HFFc6 (cell line): Measurements from ENCODE around the gene PCBP2. TPM values are rescaled to one million over a fixed set of nuclear protein-coding genes. Genes with fewer than 3 reads are reported as not detected.
"Not testable (repeated sequence)": the region's sequence is repeated elsewhere in the genome, so short reads cannot be mapped to it uniquely, and the experiment has no call there.

Experiments used
- DNase-seq: peaks from one replicate; pipeline ENCODE4 v3.0.0-alpha.2; 2018
- H3K27ac Mint-ChIP-seq: 2 replicates; pipeline ENCODE4 v1.8.0; 2020; ENCODE audit warnings: mild to moderate bottlenecking, mixed read lengths
- H3K27me3 Mint-ChIP-seq: 2 replicates; pipeline ENCODE4 v1.8.0; 2021; ENCODE audit warnings: mild to moderate bottlenecking, moderate library complexity, mixed read lengths; ENCODE audit not compliant: insufficient read depth
- H3K36me3 Mint-ChIP-seq: 2 replicates; pipeline ENCODE4 v1.8.0; 2021; ENCODE audit warnings: low read depth, mixed read lengths
- H3K4me1 Mint-ChIP-seq: 2 replicates; pipeline ENCODE4 v1.8.0; 2020; ENCODE audit warnings: low read depth, mixed read lengths
- H3K4me3 Mint-ChIP-seq: 2 replicates; pipeline ENCODE4 v1.8.0; 2020; ENCODE audit warnings: mild to moderate bottlenecking, moderate library complexity, mixed read lengths
- H3K9me3 Mint-ChIP-seq: 2 replicates; pipeline ENCODE4 v1.8.0; 2020; ENCODE audit warnings: mild to moderate bottlenecking, mixed read lengths
- total RNA-seq, 6 experiments: library from RNA; stranded (reverse); fragmentation: NEBNext Ultra II Directional; extraction: Animal tissue kit (Norgen Biotek cat#: 25700); gene quantifications; 2 replicates in 1 of 6; 3 replicates in 5 of 6; pipeline ENCODE4 v1.2.3, GENCODE V29; 2021
- TF ChIP-seq, protein P1 (sequence below): fragments of 200-600 bp; sonication (generic); IDR thresholded peaks from 2 replicates; pipeline ENCODE4 v1.5.0; 2021; ENCODE audit warnings: antibody characterized with exemption, mild to moderate bottlenecking

PCBP2 gene
- total RNA-seq, 6 experiments from 2014 or later, result 763 to 969 (median 874) TPM

DNA sequence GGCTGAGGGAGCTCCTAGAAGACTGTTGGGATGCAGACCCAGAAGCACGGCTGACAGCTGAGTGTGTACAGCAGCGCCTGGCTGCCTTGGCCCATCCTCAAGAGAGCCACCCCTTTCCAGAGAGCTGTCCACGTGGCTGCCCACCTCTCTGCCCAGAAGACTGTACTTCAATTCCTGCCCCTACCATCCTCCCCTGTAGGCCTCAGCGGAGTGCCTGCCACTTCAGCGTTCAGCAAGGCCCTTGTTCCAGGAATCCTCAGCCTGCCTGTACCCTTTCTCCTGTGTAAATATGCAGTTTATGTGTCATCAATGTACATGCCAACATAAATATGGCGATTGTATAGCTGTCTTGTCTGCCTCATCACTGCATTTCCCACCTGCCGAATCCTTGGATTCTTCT, 20.7 kb upstream of the PCBP2 start:
- DNase-seq, result no peak
- H3K27me3 Mint-ChIP-seq, result peaks cover 3% of the 10 kb centered on the region; the same call in 1 of the 2 replicates
- no peak overlapping the region for H3K27ac Mint-ChIP-seq
- H3K4me1 Mint-ChIP-seq, result peaks cover 23% of the 10 kb centered on the region
- TF ChIP-seq, protein P1, sequence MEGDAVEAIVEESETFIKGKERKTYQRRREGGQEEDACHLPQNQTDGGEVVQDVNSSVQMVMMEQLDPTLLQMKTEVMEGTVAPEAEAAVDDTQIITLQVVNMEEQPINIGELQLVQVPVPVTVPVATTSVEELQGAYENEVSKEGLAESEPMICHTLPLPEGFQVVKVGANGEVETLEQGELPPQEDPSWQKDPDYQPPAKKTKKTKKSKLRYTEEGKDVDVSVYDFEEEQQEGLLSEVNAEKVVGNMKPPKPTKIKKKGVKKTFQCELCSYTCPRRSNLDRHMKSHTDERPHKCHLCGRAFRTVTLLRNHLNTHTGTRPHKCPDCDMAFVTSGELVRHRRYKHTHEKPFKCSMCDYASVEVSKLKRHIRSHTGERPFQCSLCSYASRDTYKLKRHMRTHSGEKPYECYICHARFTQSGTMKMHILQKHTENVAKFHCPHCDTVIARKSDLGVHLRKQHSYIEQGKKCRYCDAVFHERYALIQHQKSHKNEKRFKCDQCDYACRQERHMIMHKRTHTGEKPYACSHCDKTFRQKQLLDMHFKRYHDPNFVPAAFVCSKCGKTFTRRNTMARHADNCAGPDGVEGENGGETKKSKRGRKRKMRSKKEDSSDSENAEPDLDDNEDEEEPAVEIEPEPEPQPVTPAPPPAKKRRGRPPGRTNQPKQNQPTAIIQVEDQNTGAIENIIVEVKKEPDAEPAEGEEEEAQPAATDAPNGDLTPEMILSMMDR, result no peak
- H3K36me3 Mint-ChIP-seq, result no peaks in the 10 kb centered on the region
- H3K4me3 Mint-ChIP-seq, result no peak overlapping the region
- H3K9me3 Mint-ChIP-seq, result no peaks in the 10 kb centered on the region

DNA sequence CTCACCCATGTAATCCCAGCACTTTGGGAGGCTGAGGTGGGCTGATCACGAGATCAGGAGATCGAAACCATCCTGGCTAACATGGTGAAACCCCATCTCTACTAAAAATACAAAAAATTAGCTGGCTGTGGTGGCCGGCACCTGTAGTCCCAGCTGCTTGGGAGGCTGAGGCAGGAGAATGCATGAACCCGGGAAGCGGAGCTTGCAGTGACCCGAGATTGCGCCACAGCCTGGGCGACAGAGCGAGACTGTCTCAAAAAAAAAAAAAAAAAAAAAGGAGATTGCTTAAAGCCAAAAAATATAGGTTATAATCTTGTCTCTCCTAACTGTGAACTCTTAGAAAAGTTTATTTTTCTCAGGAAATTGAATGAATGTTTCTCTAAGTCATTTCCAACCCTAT, 16.6 kb upstream of the PCBP2 start:
- H3K4me1 Mint-ChIP-seq, H3K36me3 Mint-ChIP-seq, H3K4me3 Mint-ChIP-seq, H3K27me3 Mint-ChIP-seq, H3K9me3 Mint-ChIP-seq, H3K27ac Mint-ChIP-seq, DNase-seq: not testable (repeated sequence)

DNA sequence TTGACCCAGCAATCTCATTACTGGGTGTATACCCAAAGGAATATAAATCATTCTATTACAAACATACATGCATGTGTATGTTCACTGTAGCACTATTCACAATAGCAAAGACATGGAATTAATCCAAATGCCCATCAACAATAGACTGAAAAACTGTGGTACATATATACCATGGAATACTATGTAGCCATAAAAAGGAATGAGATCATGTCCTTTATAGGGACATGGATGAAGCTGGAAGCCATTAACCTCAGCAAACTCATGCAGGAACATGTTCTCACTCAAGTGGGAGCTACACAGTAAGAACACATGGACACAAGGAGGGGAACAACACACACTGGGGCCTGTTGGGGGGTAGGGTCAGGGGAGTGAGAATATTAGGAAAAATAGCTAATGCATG, 12.3 kb upstream of the PCBP2 start:
- Mint-ChIP-seq H3K4me1 (peaks cover 28% of the 10 kb centered on the region), H3K36me3 (peaks cover 18% of the 10 kb centered on the region)
- not testable (repeated sequence) for H3K27me3 Mint-ChIP-seq, H3K4me3 Mint-ChIP-seq, DNase-seq, H3K27ac Mint-ChIP-seq, H3K9me3 Mint-ChIP-seq

GRCh38 chr12:53441040-53441833, 10.7 kb upstream of the PCBP2 start, which contains the start of gene PRR13:
TSS of gene PRR13 (plus strand) at chr12:53441734. CDS start at chr12:53442715, 981 bp downstream.
- Mint-ChIP-seq H3K36me3 (peaks cover 23% of the 10 kb centered on the region), H3K9me3 (no peaks in the 10 kb centered on the region), H3K4me1 (peaks cover 34% of the 10 kb centered on the region), H3K27me3 (no peaks in the 10 kb centered on the region), H3K4me3 (peak within 1 kb of the TSS; percentile 90), H3K27ac (peak within 1 kb of the TSS; percentile 90)
- TF ChIP-seq, protein P1, result no peak
- peak; percentile 100 for DNase-seq

DNA sequence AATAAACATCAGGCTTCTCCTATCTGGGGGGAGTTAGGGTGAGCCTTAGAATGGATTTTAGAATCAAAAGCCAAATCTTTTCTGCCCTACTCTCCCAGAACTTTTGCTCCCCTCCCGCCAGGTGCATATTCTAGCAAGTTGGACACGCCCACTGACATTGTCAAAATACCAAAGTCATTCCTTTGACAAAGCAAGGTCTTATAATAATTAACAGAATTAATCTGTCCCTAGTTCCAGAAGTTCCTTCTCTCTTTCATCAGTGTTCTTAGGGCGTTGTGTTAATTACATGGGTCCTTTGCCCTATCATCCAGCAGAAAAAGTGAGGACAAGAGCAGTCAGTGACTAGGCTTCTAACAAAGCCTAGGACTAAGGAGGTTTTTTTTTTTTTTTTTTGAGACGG, 7.9 kb upstream of the PCBP2 start:
- Mint-ChIP-seq H3K4me3 (peak overlapping the region; percentile 22; the same call in 1 of the 2 replicates), H3K36me3 (peaks cover 34% of the 10 kb centered on the region)

GRCh38 chr12:53444593-53445325, 7.1 kb upstream of the PCBP2 start:
- not testable (repeated sequence) for H3K27ac Mint-ChIP-seq, H3K9me3 Mint-ChIP-seq
- peaks cover 34% of the 10 kb centered on the region for H3K36me3 Mint-ChIP-seq

More for the DNA sequence above, 7.9 kb upstream of the PCBP2 start:
- DNase-seq, result no peak
- Mint-ChIP-seq H3K27me3 (peaks cover 1% of the 10 kb centered on the region; the same call in 1 of the 2 replicates), H3K9me3 (no peaks in the 10 kb centered on the region), H3K27ac (no peak overlapping the region; the same call in 1 of the 2 replicates), H3K4me1 (peaks cover 34% of the 10 kb centered on the region)
- TF ChIP-seq, protein P1, result no peak

DNA sequence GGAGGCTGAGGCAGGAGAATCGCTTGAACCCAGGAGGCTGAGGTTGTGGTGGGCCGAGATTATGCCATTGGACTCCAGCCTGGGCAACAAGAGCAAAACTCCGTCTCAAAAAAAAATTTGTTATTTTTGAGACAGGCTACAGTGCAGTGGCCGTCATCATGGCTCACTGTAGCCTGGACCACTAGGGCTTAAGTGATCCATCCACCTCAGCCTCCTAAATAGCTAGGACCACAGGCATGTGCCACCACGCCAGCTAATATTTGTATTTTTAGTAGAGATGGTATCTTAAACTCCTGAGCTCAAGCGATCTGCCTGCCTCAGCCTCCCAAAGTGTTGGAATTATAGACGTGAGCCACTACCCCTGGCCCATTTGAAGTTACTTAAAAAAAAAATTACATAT, 966 bp upstream of the PCBP2 start:
- no peaks in the 10 kb centered on the region for H3K9me3 Mint-ChIP-seq
- TF ChIP-seq, protein P1, result no peak

More at GRCh38 chr12:53444593-53445325, 7.1 kb upstream of the PCBP2 start:
- not testable (repeated sequence) for DNase-seq, H3K4me3 Mint-ChIP-seq, H3K27me3 Mint-ChIP-seq
- peaks cover 34% of the 10 kb centered on the region for H3K4me1 Mint-ChIP-seq

More for the DNA sequence above, 966 bp upstream of the PCBP2 start:
- DNase-seq, result no peak
- Mint-ChIP-seq H3K27ac (no peak overlapping the region), H3K36me3 (peaks cover 47% of the 10 kb centered on the region), H3K4me1 (peaks cover 40% of the 10 kb centered on the region), H3K27me3 (peaks cover 8% of the 10 kb centered on the region), H3K4me3 (no peak overlapping the region)
